GM18507 (cell line): ENCODE measurements around the gene MINDY4.

Experiments used
- DNase-seq: peaks from one replicate; pipeline ENCODE4 v3.0.0; 2011; ENCODE audit warnings: low read depth; ENCODE audit not compliant: insufficient read length; ENCODE audit errors: extremely low spot score
- FAIRE-seq: peaks from 2 replicates; lab custom pipeline; 2011; peaks lifted over from hg19 to GRCh38; lab: Jason Lieb, UNC

Gene MINDY4

DNA sequence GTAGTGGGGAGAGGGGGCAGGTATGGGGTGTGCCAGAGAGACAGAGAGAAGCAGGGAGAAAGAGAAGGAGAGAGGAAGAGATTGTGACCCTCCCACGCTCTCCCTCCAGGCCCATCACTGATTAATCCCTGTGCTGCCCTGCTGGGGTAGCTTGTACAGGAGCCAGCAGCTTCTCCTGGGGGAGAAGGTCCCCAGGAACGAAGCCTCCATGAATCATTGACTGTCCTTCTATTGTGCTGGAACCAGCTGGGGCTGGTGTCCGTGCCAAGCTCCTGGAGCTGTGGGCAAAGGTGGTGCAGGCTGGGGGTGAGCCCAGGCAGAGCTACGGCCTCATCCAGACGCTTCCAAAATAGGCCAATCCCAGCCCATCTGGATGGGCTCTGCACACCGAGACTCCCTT, 161.3 kb downstream of the MINDY4 start:
- FAIRE-seq (no peak), DNase-seq (no peak)

DNA sequence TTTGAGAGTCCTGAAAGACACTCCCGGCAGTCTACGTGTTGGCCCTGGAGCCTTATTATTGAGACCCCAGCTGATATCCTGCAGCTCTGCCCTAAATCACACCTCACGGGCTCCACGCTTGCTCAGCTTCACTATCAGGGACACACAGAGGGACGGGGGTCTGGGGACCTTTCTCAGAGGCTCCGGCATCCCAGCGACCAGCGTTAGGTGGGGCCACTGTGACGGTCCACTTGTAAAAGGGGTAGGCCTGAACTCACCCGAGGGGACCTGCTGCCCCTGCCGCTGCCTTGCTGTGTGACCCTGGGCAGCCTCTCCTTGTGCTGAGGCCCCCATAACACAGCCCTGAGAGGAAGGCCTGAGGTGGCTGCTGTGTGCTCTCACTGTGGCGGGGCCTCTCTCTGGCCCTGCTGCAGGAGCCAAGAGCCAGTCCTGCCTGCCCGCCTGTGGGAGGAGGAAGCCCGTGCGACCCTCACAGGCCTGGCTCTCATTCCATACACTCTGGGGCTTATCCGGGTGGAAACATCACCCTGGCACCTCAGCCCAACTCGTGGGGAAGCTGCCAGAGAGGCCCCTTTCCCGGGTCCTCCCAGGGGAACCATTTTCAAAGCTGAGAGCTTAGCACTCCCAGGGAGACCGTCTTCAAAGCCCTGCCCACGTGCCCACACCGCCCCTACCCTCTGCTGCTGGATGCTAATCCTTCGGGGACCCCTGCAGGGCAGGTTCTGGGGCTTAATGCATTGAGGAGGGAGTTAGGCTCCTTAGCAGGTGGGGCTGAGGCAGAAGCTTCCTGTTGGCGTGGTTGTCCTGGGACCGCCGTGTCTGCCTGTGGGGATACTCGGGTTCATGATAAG, 162.1 kb downstream of the MINDY4 start:
- DNase-seq = no peak
- no peak for FAIRE-seq

DNA sequence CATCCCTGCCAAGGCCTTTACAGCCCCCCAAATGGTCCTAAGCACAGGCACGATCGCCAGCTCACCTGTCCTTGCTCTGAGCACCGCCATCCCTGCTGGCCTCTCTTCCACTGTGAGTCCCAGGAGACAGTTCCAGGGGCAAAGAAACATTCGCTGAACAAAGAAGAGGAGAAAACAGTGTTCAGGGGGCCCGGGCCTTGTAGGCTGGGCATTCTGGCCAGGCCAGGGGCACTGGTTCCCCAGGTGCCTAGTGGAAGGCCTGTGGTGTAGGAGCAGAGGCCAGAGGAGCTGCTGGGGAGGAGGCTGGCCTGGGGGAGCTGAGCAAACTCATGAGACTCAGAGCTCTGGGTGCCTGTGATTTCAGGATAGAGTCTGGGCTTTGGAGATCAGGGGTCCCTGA, 163.0 kb downstream of the MINDY4 start:
- FAIRE-seq (no peak), DNase-seq (no peak)

DNA sequence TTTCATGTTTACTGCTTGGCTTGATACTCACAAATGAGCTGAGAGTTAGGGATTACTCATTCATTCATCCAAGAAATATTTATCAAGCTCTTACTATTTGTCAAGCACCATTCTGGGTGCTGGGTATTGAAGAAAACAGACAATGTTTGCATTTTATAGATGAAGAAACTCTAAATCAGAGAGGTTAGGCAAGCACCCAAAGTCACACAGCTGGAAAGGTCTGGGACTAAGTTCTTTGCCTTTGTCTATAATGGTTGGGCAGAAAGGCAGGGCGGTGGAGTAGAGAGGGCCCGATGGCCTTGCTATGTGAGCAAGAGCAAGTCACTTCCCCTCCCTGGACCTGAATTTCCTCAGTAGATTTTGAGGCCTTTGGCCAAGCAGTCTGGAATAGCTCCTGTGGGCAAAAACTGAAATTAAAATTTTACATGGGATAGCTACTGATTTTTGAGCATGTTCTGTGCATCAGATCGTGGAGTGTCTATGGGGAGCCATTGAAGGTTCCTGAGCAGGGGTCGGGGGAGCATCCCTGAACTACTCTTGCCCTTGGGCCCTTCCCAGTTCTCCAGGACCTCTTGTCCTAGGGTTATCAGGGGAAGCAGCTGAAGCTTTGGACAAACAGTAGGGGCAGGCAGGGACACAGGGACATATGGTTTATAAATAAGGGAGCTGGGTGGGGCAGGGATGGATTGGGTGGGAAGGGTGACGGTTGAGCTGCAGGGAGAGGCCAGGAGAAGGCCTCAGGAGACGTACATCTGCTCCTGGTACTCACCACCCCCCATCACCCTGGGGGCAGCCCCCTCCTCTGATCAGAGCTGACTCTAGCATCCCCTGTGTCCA, 163.7 kb downstream of the MINDY4 start:
- FAIRE-seq = no peak
- no peak for DNase-seq

DNA sequence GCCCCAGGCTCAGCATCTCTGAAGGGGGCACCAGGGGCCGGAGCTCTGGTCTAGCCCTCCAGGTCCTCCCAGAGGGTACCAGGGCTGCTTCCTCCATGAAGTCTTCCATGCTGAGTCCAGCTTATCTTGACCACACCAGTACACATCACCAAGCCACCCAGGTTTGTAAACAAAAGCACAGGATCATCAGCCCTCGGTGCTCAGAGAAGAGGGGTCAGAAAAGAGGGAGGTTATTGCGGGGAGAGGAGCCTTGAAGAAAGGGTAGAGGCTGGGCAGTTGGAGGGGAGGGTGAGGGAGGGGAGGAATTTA, 164.3 kb downstream of the MINDY4 start:
- DNase-seq = no peak
- FAIRE-seq = no peak

DNA sequence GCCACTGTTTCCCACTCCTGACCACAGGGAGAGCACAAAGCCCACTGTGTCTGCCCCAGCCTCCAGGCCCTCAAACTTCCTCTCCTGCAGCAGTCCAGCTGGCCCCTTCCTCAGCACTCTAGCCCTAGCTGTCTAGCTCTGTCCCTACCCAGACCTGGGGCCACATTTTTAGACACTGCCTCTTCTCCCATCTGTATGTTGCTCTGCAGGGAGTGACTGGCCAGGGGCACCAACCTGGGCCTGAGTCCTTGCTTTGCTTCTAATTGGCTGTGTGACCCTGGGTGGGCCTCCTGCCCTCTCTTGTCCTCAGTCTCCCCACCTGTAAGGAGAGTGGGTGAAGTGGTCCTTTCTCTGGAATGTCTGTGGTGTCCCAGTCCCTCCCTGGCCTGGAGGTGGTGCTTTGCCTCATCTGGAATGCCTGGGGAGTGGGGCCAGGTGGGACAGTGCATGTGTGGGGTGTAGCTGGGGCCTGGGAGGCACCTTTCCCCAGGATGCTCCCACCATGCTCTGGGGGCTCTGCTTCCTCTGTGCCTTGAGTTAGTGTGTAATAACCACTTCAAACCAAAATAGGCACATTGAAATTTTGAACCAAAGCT, 165.5 kb downstream of the MINDY4 start:
- FAIRE-seq (no peak), DNase-seq (no peak)

DNA sequence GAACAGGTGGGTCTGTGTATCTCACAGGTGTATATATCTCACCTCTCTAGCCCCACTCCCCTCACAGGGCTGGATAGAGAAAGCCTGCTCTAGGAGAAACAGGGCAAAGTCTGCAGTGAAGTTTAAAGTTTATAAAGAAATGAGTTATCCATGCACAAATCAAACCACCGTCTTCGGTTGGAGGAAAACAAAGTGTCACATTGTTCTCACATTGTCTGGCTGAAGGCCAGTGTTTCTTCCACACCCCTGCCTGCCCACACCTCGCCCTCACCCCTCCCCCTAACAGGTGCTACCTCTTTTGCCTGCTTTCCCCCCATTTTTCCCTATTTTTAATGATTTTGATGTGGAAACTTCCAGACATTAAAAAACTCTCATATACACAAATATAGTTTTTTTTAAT, 166.2 kb downstream of the MINDY4 start:
- no peak for DNase-seq
- FAIRE-seq = no peak

DNA sequence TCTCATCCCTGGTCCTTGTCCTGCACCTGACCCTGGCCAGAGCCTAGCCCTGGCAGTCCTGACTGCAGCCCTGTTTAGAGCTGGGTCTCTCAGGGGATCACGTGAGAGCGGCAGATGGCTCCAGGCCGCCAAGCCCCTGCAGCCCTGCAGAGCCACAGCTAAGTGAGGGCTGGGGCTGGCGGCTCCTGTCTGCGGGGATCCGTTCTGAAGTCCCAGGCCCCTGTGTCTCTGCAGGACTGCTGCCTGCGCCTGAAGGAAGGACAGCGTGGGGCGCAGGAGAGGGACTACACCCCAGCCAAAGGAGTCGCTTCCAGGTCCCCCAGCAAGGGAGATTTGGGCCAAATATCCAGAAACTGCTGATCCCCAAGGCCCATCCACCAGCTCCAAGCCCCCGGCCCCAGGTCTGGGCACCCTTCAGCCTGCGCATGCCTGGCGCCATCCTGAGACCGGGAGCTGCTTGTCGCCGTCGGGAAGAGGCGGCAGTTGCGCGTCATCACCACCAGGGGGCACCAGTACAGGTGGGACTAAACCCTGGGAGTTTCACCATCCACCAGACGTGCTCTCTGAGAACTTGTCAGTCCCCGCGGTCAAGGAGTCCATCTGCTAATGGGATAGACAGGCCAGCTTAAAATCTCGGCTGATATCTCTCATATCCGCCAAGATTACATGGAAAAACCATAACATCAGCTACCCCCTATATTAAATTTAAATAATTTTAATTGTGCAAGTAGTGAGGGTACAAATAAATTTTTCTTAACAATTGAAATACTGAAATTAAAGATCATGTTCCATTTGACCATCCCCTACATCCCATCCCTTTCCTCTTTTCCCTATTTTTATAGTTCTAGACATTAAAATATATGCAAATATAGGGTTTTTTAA, 167.5 kb downstream of the MINDY4 start:
- peak; percentile 67 for DNase-seq
- peak; percentile 93 for FAIRE-seq

DNA sequence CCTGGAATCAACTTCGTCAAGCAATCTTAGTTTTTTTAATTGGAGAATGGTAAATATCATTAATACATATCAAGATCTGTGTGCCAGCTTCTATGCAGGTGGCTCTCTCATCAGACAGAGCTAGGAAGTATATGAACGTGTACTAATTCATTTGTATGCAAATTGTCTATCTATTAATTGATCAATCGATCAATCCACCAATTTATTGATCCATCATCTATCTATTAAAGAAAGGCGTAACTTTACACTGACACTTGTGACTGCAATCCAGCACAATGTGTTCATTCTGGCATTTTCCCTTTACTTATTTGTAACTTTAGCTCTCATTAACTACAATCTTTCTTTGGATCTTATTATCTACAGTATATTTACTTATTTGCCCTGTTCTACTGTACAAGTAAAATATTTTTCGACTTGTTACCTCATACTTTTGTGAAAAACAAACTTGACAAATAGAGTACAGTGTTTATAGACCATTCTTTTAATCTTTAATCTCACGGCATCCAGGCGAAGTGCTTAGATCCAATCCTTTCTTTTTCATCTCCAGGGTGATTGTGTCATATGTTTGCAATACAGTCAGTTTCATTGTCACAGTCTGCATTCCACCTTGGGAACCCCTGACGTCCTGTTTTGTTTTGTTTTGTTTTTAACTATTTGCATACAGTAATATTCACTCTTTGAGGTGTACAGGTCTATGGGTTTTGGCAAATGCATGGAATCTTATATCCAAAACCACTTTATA, 170.5 kb downstream of the MINDY4 start:
- no peak for FAIRE-seq

More for the DNA sequence above, 170.5 kb downstream of the MINDY4 start:
- no peak for DNase-seq
